Dermis microvascular lymphatic vessel endothelial cell (primary cell): Measurements from ENCODE around the gene KRT15. TPM values are rescaled to one million over a fixed set of nuclear protein-coding genes. Genes with fewer than 3 reads are reported as not detected.

ENCODE experiments used
- DNase-seq, 2 donors: peaks; one replicate each; pipeline versions ENCODE4 v3.0.0 to v3.0.0-alpha.2; 2010; ENCODE audit warnings: low read depth in 2 of 2
- total RNA-seq: library from RNA; depleted of rRNA; stranded (reverse); fragments of >200 nt; gene quantifications from 2 replicates; pipeline ENCODE4 v1.2.1, GENCODE V29; 2014

KRT15 gene
- total RNA-seq, 1 donor from 2014 or later, result 1.2 TPM

GRCh38 chr17:41483991-41484826 is 34.5 kb downstream of the KRT15 start:
- peak; percentile 68 to 93 for DNase-seq

- DNase-seq, result no peak
These were observed 35.2 kb downstream of the KRT15 start for GRCh38 chr17:41483531-41483930.

GRCh38 chr17:41481036-41481435 is 37.7 kb downstream of the KRT15 start, which contains the start of gene KRT35:
TSS of gene KRT35 (minus strand) at chr17:41481151. CDS start at chr17:41481097, 54 bp downstream.
- no peak for DNase-seq

- DNase-seq, result no peak
These were observed 38.1 kb downstream of the KRT15 start for GRCh38 chr17:41480581-41480980.

GRCh38 chr17:41480136-41480535 is 38.6 kb downstream of the KRT15 start:
- no peak for DNase-seq

GRCh38 chr17:41478237-41478636 is 40.5 kb downstream of the KRT15 start:
- no peak for DNase-seq

GRCh38 chr17:41476866-41477815 is 41.5 kb downstream of the KRT15 start:
- no peak for DNase-seq

GRCh38 chr17:41475421-41475820 is 43.3 kb downstream of the KRT15 start:
- DNase-seq, result no peak

- DNase-seq, result no peak
These were observed 43.8 kb downstream of the KRT15 start for GRCh38 chr17:41474863-41475262.

- DNase-seq, result no peak
These were observed 50.3 kb downstream of the KRT15 start for GRCh38 chr17:41468346-41468745.

GRCh38 chr17:41467561-41467960 is 51.1 kb downstream of the KRT15 start:
- peak in 1 of 2 donors; percentile 12 for DNase-seq

- no peak for DNase-seq
These were observed 51.7 kb downstream of the KRT15 start, which contains the start of gene KRT32 for GRCh38 chr17:41466988-41467387. TSS of gene KRT32 (minus strand) at chr17:41467386. CDS start at chr17:41467325, 61 bp downstream.

- DNase-seq, result peak in 1 of 2 donors; percentile 37
These were observed 54.0 kb downstream of the KRT15 start for GRCh38 chr17:41464682-41465081.

- DNase-seq, result no peak
These were observed 54.5 kb downstream of the KRT15 start for GRCh38 chr17:41464173-41464572.

GRCh38 chr17:41463746-41464145 is 54.9 kb downstream of the KRT15 start:
- no peak for DNase-seq

Other genes with a start within 250 kb of the KRT15 start
- not detected in 2 replicates for gene KRTAP9-7, start 243.2 kb downstream of the KRT15 start, total RNA-seq
- not detected in 2 replicates for gene KRTAP29-1, start 216.0 kb downstream of the KRT15 start, total RNA-seq
- not detected in 2 replicates for gene KRTAP16-1, start 209.6 kb downstream of the KRT15 start, total RNA-seq
- gene KRTAP17-1, start 203.2 kb downstream of the KRT15 start, total RNA-seq, result not detected in 2 replicates
- not detected in 2 replicates for gene KRT33A, start 168.1 kb downstream of the KRT15 start, total RNA-seq
- not detected in 2 replicates for gene KRT33B, start 149.1 kb downstream of the KRT15 start, total RNA-seq
- under 0.01 TPM in 1 of 2 replicates, not detected in the other for gene KRT34, start 136.6 kb downstream of the KRT15 start, total RNA-seq
- gene KRT31, start 121.3 kb downstream of the KRT15 start, total RNA-seq, result not detected in 2 replicates
- gene KRT37, start 94.3 kb downstream of the KRT15 start, total RNA-seq, result not detected in 2 replicates
- gene KRT38, start 77.9 kb downstream of the KRT15 start, total RNA-seq, result not detected in 2 replicates
- not detected in 2 replicates for gene KRT32, start 51.5 kb downstream of the KRT15 start, total RNA-seq
- not detected in 2 replicates for gene KRT35, start 37.7 kb downstream of the KRT15 start, total RNA-seq
- gene KRT36, start 29.0 kb downstream of the KRT15 start, total RNA-seq, result 0.38 TPM in 1 of 2 replicates, not detected in the other
- not detected in 2 replicates for gene KRT13, start 13.3 kb downstream of the KRT15 start, total RNA-seq
- 4.2 and 11.3 TPM in 2 replicates for gene KRT19, start 9.4 kb upstream of the KRT15 start, total RNA-seq
- gene KRT9, start 53.2 kb upstream of the KRT15 start, total RNA-seq, result not detected in 2 replicates
- not detected in 2 replicates for gene KRT14, start 68.0 kb upstream of the KRT15 start, total RNA-seq
- not detected in 2 replicates for gene KRT16, start 93.9 kb upstream of the KRT15 start, total RNA-seq
- gene KRT17, start 105.7 kb upstream of the KRT15 start, total RNA-seq, result 0.25 and 0.39 TPM in 2 replicates
- 43.6 and 66.6 TPM in 2 replicates for gene EIF1, start 170.0 kb upstream of the KRT15 start, total RNA-seq
- not detected in 2 replicates for gene GAST, start 193.4 kb upstream of the KRT15 start, total RNA-seq
- gene HAP1, start 215.8 kb upstream of the KRT15 start, total RNA-seq, result 0.13 and 0.25 TPM in 2 replicates